ENCODE results near the gene CHD5. TPM values are rescaled to one million over a fixed set of nuclear protein-coding genes. Genes with fewer than 3 reads are reported as not detected.

Gene CHD5
- total RNA-seq, 2 donors from 2014 or later = 1.1 to 3.2 TPM

- DNase-seq (ENCODE audit: low spot score) = no peak
- Histone ChIP-seq H3K4me1 (ENCODE audit: control insufficient read depth in 1 of 2, low read depth in 2 of 2) (no peaks in the 10 kb centered on the region), H3K27me3 (replicated peaks; ENCODE audit: insufficient read depth) (no peaks in the 10 kb centered on the region), H3K9me3 (no peaks in the 10 kb centered on the region), H3K27ac (no peak overlapping the region), H3K36me3 (no peaks in the 10 kb centered on the region), H3K4me3 (no peak overlapping the region)
- no peak for TF ChIP-seq CTCF (IDR thresholded peaks at IDR 0.05)
- no peak for ATAC-seq (ENCODE audit: insufficient number of reproducible peaks, low FRiP score, low read depth)
Observed at GRCh38 chr1:6083385-6083784, 96.7 kb downstream of the CHD5 start.

- DNase-seq (ENCODE audit: low spot score) (no peak), ATAC-seq (ENCODE audit: insufficient number of reproducible peaks, low FRiP score, low read depth) (no peak)
- Histone ChIP-seq H3K27me3 (replicated peaks; ENCODE audit: insufficient read depth) (no peaks in the 10 kb centered on the region), H3K4me3 (no peak overlapping the region), H3K9me3 (no peaks in the 10 kb centered on the region), H3K36me3 (no peaks in the 10 kb centered on the region), H3K4me1 (ENCODE audit: control insufficient read depth in 1 of 2, low read depth in 2 of 2) (no peaks in the 10 kb centered on the region), H3K27ac (no peak overlapping the region)
- TF ChIP-seq CTCF (IDR thresholded peaks at IDR 0.05) = no peak
Observed at GRCh38 chr1:6082430-6082971, 97.6 kb downstream of the CHD5 start.

GRCh38 chr1:6081901-6082300 is 98.2 kb downstream of the CHD5 start:
- TF ChIP-seq CTCF (IDR thresholded peaks at IDR 0.05) = no peak
- no peaks in the 10 kb centered on the region for H3K27me3 ChIP-seq (replicated peaks; ENCODE audit: insufficient read depth)
- no peak overlapping the region for H3K27ac ChIP-seq
- H3K9me3 ChIP-seq = no peaks in the 10 kb centered on the region
- no peak for ATAC-seq (ENCODE audit: insufficient number of reproducible peaks, low FRiP score, low read depth)
- DNase-seq (ENCODE audit: low spot score) = no peak
- H3K36me3 ChIP-seq = no peaks in the 10 kb centered on the region
- H3K4me1 ChIP-seq (ENCODE audit: control insufficient read depth in 1 of 2, low read depth in 2 of 2) = no peaks in the 10 kb centered on the region
- H3K4me3 ChIP-seq = no peak overlapping the region

- no peak overlapping the region for H3K4me3 ChIP-seq
- no peak overlapping the region for H3K27ac ChIP-seq
- DNase-seq (ENCODE audit: low spot score) (no peak), ATAC-seq (ENCODE audit: insufficient number of reproducible peaks, low FRiP score, low read depth) (no peak)
- no peaks in the 10 kb centered on the region for H3K9me3 ChIP-seq
- H3K36me3 ChIP-seq = no peaks in the 10 kb centered on the region
- no peaks in the 10 kb centered on the region for H3K4me1 ChIP-seq (ENCODE audit: control insufficient read depth in 1 of 2, low read depth in 2 of 2)
- H3K27me3 ChIP-seq (replicated peaks; ENCODE audit: insufficient read depth) = no peaks in the 10 kb centered on the region
- no peak for TF ChIP-seq CTCF (IDR thresholded peaks at IDR 0.05)
Observed at GRCh38 chr1:6080469-6080868, 99.7 kb downstream of the CHD5 start.

GRCh38 chr1:6077919-6078318 is 102.2 kb downstream of the CHD5 start:
- no peak for TF ChIP-seq CTCF (IDR thresholded peaks at IDR 0.05)
- H3K27me3 ChIP-seq (replicated peaks; ENCODE audit: insufficient read depth) = no peaks in the 10 kb centered on the region
- no peak overlapping the region for H3K4me3 ChIP-seq
- no peak overlapping the region for H3K27ac ChIP-seq
- no peaks in the 10 kb centered on the region for H3K9me3 ChIP-seq
- no peak for DNase-seq (ENCODE audit: low spot score)
- no peaks in the 10 kb centered on the region for H3K4me1 ChIP-seq (ENCODE audit: control insufficient read depth in 1 of 2, low read depth in 2 of 2)
- no peak for ATAC-seq (ENCODE audit: insufficient number of reproducible peaks, low FRiP score, low read depth)
- peaks cover 4% of the 10 kb centered on the region for H3K36me3 ChIP-seq

Data from thoracic aorta (tissue), 2 donors.